ENCODE measurements around the gene SPTBN1. TPM values are rescaled to one million over a fixed set of nuclear protein-coding genes. Genes with fewer than 3 reads are reported as not detected.
A peak's percentile ranks its signal among the peaks of the same experiment; 100 is the strongest.

SPTBN1 gene
- total and polyA plus RNA-seq, 9 of the 15 experiments (the other 6 are each of a cell fraction or from before 2014, with no cell fraction given): 8.9 to 66.8 (median 31.4) TPM

DNA sequence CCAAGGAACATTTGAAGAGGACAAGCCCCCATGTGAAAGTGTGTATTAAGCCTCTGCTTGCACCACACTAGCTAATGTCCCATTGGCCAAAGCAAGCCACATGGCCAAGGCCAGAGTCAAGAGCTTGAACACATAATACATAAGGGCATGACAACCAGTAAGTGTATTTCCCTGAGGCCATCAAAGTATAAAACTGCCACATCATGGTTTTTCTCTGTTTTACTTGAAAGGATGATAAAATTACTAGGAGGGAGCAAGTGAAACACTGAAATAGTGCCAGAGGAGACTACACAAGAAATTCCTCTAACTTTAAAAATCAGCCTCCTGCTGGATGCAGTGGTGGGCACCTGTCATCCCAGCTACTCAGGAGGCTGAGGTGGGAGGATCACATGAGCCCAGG is 236.4 kb downstream of the SPTBN1 start:
- peaks cover 0 to 9% of the 10 kb centered on the region in 2 experiments; a peak in 3 of 5 replicates for H3K4me1 ChIP-seq (replicated peaks in 1 of 2; ENCODE audit: control insufficient read depth in 2 of 2, insufficient read depth in 2 of 2, low read length in 2 of 2)
- H4K20me1 ChIP-seq (replicated peaks; ENCODE audit: control insufficient read depth, insufficient read depth, low read length): no peaks in the 10 kb centered on the region
- H3K4me2 ChIP-seq (ENCODE audit: insufficient read depth, low read length): no peak overlapping the region
- no peaks in the 10 kb centered on the region for H3K9me3 ChIP-seq (replicated peaks; ENCODE audit: control insufficient read depth, insufficient read depth, low read depth, low read length)
- H3K27ac ChIP-seq (ENCODE audit: extremely low read depth, low read depth, low read length): no peak overlapping the region
- peak; percentile 36; the same call in 1 of the 2 replicates for TF ChIP-seq C11orf30 (IDR thresholded peaks at IDR 0.05; ENCODE audit: low read depth)
- peak; percentile 38; the same call in 1 of the 2 replicates for TF ChIP-seq MAFG (tag; conservative IDR thresholded peaks at IDR 0.05)
- no peak for TF ChIP-seq ZNF232 (CRISPR knock-in tag; IDR thresholded peaks at IDR 0.05)
- peak; percentile 69 for TF ChIP-seq ZNF316 (IDR thresholded peaks at IDR 0.05)
- BruUV-seq (replicated peaks): no TSS peak
- no peaks in the 10 kb centered on the region for H3K79me2 ChIP-seq (ENCODE audit: control insufficient read depth, insufficient read depth, low read length)
- H3K4me3 ChIP-seq: no peak overlapping the region
- CTCF ChIA-PET (ENCODE audit: low intra/inter-chr PET ratio): no interaction called here
- H2AFZ ChIP-seq (ENCODE audit: low read depth, low read length): no peak overlapping the region
- in situ Hi-C loops (cut with MboI): no loop called here
- no peaks in the 10 kb centered on the region for H3K9me1 ChIP-seq (ENCODE audit: control insufficient read depth, insufficient read depth, low read length)
- peaks cover 1 to 8% of the 10 kb centered on the region in 2 experiments for H3K27me3 ChIP-seq (ENCODE audit: control insufficient read depth in 2 of 2, insufficient read depth in 2 of 2, low read length in 2 of 2)
- intact Hi-C loops (cut with micrococcal nuclease): no loop called here
- POLR2A ChIA-PET: interaction anchor here (0.8 to 2.0 kb wide), 3 partner anchors 9 to 356 kb away, joined by 5 to 8 read pairs (median 6); no protein-coding TSS in a partner anchor
- no peak overlapping the region for H3K9ac ChIP-seq (ENCODE audit: insufficient read depth in 1 of 2, low read depth in 2 of 2, low read length in 2 of 2)
- ATAC-seq (no peak), DNase-seq (ENCODE audit: extremely low read depth in 1 of 4, low spot score in 3 of 4) (no peak), FAIRE-seq (no peak)
- no peaks in the 10 kb centered on the region for H3K36me3 ChIP-seq (ENCODE audit: control insufficient read depth, insufficient read depth, low read length)

DNA sequence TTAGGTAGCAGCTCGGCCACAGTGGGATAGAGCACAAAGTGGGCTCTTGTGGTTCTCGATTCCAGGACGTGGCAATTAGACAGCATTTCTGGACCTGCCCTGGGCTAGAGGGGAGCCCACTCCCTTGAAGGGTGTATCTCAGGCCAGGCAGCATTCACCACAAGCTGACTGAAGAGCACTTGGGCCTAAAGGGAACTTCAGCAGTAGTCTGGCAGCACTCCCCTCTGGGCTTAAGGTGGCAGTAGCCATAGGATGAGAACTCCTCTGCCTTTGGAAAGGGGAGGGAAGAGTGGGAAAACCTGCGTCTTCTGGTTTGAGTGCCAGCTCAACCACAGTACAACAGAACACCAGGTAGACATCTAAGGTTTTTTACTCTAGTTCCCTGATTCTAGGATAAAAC is 239.3 kb downstream of the SPTBN1 start:
- Histone ChIP-seq H3K4me2 (ENCODE audit: insufficient read depth, low read length) (no peak overlapping the region), H3K9me1 (ENCODE audit: control insufficient read depth, insufficient read depth, low read length) (no peaks in the 10 kb centered on the region), H3K27ac (ENCODE audit: extremely low read depth, low read depth, low read length) (no peak overlapping the region), H4K20me1 (replicated peaks; ENCODE audit: control insufficient read depth, insufficient read depth, low read length) (no peaks in the 10 kb centered on the region), H3K9me3 (replicated peaks; ENCODE audit: control insufficient read depth, insufficient read depth, low read depth, low read length) (no peaks in the 10 kb centered on the region), H3K27me3 (ENCODE audit: control insufficient read depth in 2 of 2, insufficient read depth in 2 of 2, low read length in 2 of 2) (no peaks in the 10 kb centered on the region; a peak in 3 of 5 replicates), H3K4me3 (no peak overlapping the region), H3K9ac (ENCODE audit: insufficient read depth in 1 of 2, low read depth in 2 of 2, low read length in 2 of 2) (no peak overlapping the region), H3K4me1 (replicated peaks in 1 of 2; ENCODE audit: control insufficient read depth in 2 of 2, insufficient read depth in 2 of 2, low read length in 2 of 2) (peaks cover 2 to 9% of the 10 kb centered on the region in 2 experiments; a peak in 4 of 5 replicates), H3K36me3 (ENCODE audit: control insufficient read depth, insufficient read depth, low read length) (no peaks in the 10 kb centered on the region), H3K79me2 (ENCODE audit: control insufficient read depth, insufficient read depth, low read length) (no peaks in the 10 kb centered on the region), H2AFZ (ENCODE audit: low read depth, low read length) (no peak overlapping the region)
- DNase-seq (ENCODE audit: extremely low read depth in 1 of 4, low spot score in 3 of 4): no peak
- ChIA-PET CTCF (ENCODE audit: low intra/inter-chr PET ratio) (no interaction called here), POLR2A (interaction anchor here (0.6 kb wide), 2 partner anchors 9 to 431 kb away, joined by 3 read pairs; no protein-coding TSS in a partner anchor)
- FAIRE-seq: no peak
- TF ChIP-seq HMG20B (CRISPR knock-in tag; IDR thresholded peaks at IDR 0.05) (no peak), EGR1 (conservative IDR thresholded peaks at IDR 0.05) (no peak), HOXB6 (CRISPR knock-in tag; IDR thresholded peaks at IDR 0.05; ENCODE audit: borderline replicate concordance) (no peak), ATF4 (CRISPR knock-in tag; IDR thresholded peaks at IDR 0.05) (no peak), RBM25 (IDR thresholded peaks at IDR 0.05; ENCODE audit: low read depth, low read length, severe bottlenecking) (no peak)
- intact Hi-C loops (cut with micrococcal nuclease) (no loop called here), in situ Hi-C loops (cut with MboI) (no loop called here)
- WGBS (ENCODE audit: insufficient coverage, low coverage, missing lambda C conversion rate): 13% methylated on average over 4 of the region's 4 CpGs
- no TSS peak for BruUV-seq (replicated peaks)
- ATAC-seq: peak; percentile 29; the same call in 1 of the 3 replicates

All from K562 (cell line).